HepG2 (cell line): ENCODE results near the gene SRPK3.

Experiments
- GABPB1 ChIP-seq: IDR thresholded peaks from 2 replicates; pipeline ENCODE4 v1.6.1; 2016; ENCODE audit warnings: mild to moderate bottlenecking, missing genetic modification reagents, moderate library complexity, missing compliant biosample characterization
- SNAI1 ChIP-seq: sonication (generic); formaldehyde crosslinking; IDR thresholded peaks from 2 replicates; pipeline ENCODE4 v1.5.0; 2020; ENCODE audit warnings: mild to moderate bottlenecking, missing genetic modification reagents, borderline replicate concordance
- STAT5B ChIP-seq: sonication (generic); formaldehyde crosslinking; IDR thresholded peaks from 2 replicates; pipeline ENCODE4 v1.4.0; 2020; ENCODE audit warnings: missing genetic modification reagents
- ZNF263 ChIP-seq: sonication (generic); formaldehyde crosslinking; IDR thresholded peaks from 2 replicates; pipeline ENCODE4 v1.4.0; 2020; ENCODE audit warnings: missing genetic modification reagents
- TF ChIP-seq, protein P1 (sequence below): sonication (generic); formaldehyde crosslinking; IDR thresholded peaks from 2 replicates; pipeline ENCODE4 v1.4.0; 2020; ENCODE audit warnings: mild to moderate bottlenecking, missing genetic modification reagents
- TF ChIP-seq, protein P2 (sequence below): sonication (generic); formaldehyde crosslinking; IDR thresholded peaks from 2 replicates; pipeline ENCODE4 v1.5.0; 2020; ENCODE audit warnings: mild to moderate bottlenecking, missing genetic modification reagents, moderate library complexity

DNA sequence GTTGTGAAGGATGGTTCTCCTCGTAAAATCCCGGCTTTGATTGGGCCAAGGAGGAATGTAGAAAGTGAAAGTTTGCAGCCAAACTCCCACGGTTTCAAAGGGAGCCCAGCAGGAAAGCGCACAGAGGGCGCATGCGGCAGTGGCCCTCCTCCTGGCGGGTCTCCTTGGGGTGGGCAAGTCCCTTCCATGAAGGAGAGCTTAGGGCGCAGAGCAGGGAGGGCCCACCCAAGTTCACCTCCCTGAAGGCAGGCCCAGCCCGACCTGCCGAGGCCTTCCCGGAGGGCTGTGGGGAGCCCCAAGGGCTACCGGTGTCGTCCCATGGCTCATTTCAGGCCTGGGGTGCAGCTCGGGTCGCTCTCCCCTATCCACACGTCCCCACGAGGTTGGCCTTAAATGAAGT is 47.5 kb downstream of the SRPK3 start:
- TF ChIP-seq GABPB1 (no peak), STAT5B (CRISPR knock-in tag) (no peak), SNAI1 (no peak), ZNF263 (CRISPR knock-in tag) (no peak)
- TF ChIP-seq, protein P1, sequence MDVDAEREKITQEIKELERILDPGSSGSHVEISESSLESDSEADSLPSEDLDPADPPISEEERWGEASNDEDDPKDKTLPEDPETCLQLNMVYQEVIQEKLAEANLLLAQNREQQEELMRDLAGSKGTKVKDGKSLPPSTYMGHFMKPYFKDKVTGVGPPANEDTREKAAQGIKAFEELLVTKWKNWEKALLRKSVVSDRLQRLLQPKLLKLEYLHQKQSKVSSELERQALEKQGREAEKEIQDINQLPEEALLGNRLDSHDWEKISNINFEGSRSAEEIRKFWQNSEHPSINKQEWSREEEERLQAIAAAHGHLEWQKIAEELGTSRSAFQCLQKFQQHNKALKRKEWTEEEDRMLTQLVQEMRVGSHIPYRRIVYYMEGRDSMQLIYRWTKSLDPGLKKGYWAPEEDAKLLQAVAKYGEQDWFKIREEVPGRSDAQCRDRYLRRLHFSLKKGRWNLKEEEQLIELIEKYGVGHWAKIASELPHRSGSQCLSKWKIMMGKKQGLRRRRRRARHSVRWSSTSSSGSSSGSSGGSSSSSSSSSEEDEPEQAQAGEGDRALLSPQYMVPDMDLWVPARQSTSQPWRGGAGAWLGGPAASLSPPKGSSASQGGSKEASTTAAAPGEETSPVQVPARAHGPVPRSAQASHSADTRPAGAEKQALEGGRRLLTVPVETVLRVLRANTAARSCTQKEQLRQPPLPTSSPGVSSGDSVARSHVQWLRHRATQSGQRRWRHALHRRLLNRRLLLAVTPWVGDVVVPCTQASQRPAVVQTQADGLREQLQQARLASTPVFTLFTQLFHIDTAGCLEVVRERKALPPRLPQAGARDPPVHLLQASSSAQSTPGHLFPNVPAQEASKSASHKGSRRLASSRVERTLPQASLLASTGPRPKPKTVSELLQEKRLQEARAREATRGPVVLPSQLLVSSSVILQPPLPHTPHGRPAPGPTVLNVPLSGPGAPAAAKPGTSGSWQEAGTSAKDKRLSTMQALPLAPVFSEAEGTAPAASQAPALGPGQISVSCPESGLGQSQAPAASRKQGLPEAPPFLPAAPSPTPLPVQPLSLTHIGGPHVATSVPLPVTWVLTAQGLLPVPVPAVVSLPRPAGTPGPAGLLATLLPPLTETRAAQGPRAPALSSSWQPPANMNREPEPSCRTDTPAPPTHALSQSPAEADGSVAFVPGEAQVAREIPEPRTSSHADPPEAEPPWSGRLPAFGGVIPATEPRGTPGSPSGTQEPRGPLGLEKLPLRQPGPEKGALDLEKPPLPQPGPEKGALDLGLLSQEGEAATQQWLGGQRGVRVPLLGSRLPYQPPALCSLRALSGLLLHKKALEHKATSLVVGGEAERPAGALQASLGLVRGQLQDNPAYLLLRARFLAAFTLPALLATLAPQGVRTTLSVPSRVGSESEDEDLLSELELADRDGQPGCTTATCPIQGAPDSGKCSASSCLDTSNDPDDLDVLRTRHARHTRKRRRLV (CRISPR knock-in tag), result no peak
- TF ChIP-seq, protein P2, sequence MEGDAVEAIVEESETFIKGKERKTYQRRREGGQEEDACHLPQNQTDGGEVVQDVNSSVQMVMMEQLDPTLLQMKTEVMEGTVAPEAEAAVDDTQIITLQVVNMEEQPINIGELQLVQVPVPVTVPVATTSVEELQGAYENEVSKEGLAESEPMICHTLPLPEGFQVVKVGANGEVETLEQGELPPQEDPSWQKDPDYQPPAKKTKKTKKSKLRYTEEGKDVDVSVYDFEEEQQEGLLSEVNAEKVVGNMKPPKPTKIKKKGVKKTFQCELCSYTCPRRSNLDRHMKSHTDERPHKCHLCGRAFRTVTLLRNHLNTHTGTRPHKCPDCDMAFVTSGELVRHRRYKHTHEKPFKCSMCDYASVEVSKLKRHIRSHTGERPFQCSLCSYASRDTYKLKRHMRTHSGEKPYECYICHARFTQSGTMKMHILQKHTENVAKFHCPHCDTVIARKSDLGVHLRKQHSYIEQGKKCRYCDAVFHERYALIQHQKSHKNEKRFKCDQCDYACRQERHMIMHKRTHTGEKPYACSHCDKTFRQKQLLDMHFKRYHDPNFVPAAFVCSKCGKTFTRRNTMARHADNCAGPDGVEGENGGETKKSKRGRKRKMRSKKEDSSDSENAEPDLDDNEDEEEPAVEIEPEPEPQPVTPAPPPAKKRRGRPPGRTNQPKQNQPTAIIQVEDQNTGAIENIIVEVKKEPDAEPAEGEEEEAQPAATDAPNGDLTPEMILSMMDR (CRISPR knock-in tag), result no peak
